ENCODE measurements around the gene LHCGR.

Gene LHCGR

GRCh38 chr2:48755473-48755872 is at the start of gene LHCGR:
LHCGR (minus strand) TSS chr2:48755724; CDS start chr2:48755671, 53 bp downstream.
- no peak for DNase-seq (ENCODE audit: low read depth in 3 of 3)

- no peak for DNase-seq (ENCODE audit: low read depth in 3 of 3)
Observed at GRCh38 chr2:48799601-48800000, 44.1 kb upstream of the LHCGR start.

DNA sequence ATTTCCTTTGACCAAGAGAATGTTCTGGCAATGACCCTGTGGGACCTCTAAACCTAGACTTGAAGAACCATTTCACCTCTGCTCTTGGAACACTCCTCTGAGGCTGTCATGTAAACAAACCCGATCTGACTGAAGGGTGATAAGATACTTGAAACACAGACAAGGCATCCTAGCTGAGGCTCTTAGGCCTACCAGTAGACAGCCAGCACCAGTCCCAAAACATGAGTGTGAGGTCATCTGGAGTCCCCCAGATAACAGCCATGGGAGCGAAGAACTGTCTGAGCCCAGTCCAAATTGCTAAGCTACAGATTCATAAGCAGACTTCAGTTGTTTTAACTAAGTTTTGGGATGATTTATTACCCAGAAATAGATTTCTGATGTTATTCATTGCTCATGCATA is 39.5 kb upstream of the LHCGR start:
- DNase-seq (ENCODE audit: low read depth in 3 of 3), result no peak

GRCh38 chr2:48793671-48794070 is 38.1 kb upstream of the LHCGR start:
- DNase-seq (ENCODE audit: low read depth in 3 of 3), result no peak

DNA sequence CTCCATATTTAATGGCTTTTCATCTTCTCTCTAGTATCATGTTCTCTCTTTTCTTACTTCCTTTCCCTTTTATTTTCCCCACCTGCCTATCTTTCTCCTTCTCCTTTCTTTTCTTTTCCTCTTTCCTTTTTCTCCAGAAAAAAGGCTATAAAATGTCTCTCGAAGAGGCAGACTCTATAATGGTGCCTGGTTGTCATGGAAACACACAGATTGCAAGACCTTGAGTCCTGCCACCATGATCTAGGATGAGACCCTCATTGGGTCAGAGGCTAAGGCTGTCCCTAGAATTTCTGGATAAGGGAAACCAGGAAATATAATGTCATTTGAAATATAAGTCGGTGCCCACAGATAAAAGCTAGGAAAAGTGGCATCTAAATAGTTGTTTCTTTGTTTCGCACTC is 36.5 kb upstream of the LHCGR start:
- no peak for DNase-seq (ENCODE audit: low read depth in 3 of 3)

GRCh38 chr2:48790407-48791170 is 35.1 kb upstream of the LHCGR start:
- no peak for DNase-seq (ENCODE audit: low read depth in 3 of 3)

DNA sequence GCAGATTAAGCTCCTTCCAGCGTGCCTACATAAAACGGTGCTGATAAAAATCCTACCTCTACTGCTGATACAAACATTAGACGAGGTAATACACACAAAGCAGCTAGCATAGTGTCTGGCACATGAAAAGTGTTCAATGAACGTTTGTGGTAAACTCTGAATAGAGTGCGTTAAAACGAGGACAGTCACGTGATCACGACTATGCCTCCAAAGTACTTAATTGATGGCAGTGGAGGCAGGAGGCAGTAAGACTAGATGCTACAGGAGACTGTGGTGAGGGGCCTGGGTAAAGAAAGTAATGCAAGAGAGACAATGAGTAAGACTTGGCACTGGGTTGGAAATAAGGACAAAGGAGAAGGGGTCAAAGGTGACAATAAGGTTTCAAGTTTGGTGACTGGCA is 32.1 kb upstream of the LHCGR start:
- DNase-seq (ENCODE audit: low read depth in 3 of 3), result no peak

DNA sequence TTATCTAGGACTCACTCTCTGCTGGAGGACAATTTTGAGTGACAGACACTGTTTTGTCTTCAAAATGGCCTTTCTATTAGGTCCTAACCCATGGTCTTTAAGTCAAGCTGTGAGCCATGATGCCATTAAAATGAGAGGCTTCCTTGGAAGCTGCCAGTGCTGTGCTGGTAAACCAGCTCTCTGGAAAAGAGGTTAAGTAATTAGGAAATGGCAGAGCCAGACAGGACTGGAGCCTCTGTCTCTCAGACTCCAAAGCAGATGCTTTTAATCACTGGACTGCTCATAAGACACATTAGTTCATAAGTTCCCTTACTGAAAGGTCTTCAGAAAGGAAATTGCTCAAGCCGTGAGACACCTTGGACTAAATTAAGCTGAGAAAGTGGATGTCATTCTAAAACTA is 25.8 kb upstream of the LHCGR start:
- DNase-seq (ENCODE audit: low read depth in 3 of 3), result no peak

DNA sequence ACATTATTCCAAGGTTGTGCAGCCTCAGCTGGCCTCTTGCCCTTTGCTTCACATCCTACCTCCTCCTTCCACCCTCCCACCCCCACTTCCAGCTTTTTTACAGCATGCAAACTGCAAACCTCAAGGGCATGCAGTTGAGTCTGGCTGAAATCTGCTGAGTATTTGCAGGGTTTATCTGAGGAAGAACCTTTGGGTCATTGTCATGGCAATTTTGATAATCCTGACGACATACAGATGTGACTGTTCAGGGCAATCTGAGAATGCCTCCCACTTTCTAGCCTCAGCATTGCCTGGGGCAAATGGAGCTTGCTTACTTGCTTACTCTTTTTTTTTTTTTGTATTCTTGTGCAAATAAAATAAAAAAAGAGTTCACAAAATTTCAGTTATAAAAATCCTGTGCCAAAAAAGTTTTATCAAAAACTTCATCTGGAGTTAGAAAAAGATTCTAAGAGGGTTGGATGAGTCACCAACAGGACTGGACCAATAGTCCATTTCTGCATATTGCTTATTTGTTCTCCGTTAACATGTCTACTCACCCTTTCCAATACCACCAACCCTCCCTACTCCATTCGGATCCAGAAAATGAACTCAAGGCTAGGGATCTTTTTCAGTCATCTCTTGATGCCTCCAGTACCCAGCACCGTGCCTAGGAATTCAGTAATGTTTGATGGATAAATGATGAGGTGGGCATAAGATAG is 23.6 kb upstream of the LHCGR start:
- no peak for DNase-seq (ENCODE audit: low read depth in 3 of 3)

GRCh38 chr2:48774251-48774650 is 18.7 kb upstream of the LHCGR start:
- DNase-seq (ENCODE audit: low read depth in 3 of 3), result no peak

GRCh38 chr2:48771241-48772014 is 15.9 kb upstream of the LHCGR start:
- DNase-seq (ENCODE audit: low read depth in 3 of 3), result no peak

- no peak for DNase-seq (ENCODE audit: low read depth in 3 of 3)
Observed at GRCh38 chr2:48770181-48770580, 14.7 kb upstream of the LHCGR start.

GRCh38 chr2:48768669-48769068 is 13.1 kb upstream of the LHCGR start:
- no peak for DNase-seq (ENCODE audit: low read depth in 3 of 3)

DNA sequence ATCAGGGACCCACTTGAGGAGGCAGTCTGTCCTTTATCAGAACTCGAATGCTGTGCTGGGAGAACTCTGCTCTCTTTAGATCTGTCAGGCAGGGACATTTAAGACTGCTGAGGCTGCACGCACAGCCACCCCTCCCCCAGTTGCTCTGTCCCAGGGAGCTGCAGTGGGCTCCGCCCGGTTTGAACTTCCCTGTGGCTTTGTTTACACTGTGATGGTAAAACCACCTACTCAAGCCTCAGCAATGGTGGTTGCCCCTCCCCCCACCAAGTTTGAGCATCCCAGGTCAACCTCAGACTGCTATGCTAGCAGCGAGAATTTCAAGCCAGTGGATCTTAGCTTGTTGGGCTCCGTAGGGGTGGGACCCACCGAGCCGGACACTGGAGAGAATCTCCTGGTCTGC is 11.8 kb upstream of the LHCGR start:
- no peak for DNase-seq (ENCODE audit: low read depth in 3 of 3)

DNA sequence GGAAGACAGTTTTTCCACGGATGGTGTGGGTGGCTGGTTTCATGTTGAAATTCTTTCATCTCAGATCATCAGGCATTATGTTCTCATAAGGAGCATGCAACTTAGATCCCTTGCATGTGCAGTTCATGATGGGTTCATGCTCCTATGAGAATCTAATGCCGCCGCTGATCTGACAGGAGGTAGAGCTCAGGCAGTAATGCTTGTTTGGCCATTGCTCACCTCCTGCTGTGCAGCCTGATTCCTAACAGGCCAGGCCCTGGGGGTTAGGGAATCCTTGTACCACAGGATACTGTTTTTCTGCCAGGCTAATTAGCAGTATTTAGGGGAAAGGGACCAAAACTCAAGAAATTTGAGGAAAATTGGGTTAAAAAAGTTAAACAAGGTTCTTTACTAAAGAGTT is 5.3 kb upstream of the LHCGR start:
- no peak for DNase-seq (ENCODE audit: low read depth in 3 of 3)

GRCh38 chr2:48759682-48760081 is 4.2 kb upstream of the LHCGR start:
- DNase-seq (ENCODE audit: low read depth in 3 of 3), result no peak

DNA sequence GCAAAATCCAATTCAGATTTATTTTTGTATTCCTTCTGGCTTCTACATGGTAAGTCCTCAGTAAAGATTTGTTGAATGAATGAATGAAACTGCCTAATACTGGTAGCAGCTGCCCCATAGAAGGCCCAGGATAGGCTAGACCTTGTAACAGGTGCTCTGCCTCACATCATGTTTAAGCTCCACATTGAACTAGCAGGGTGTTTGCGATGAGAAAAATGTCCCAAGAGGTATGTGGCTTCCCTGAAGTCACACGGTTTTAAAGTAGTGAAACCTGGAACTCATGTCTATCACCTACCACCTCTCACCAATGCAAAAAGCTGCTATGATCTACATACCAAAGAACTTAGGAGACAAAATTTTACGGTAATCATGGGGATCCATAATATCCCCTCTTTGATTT is 765 bp upstream of the LHCGR start:
- DNase-seq (ENCODE audit: low read depth in 3 of 3), result no peak

- DNase-seq (ENCODE audit: low read depth in 3 of 3), result no peak
Observed at GRCh38 chr2:48754874-48755273, 650 bp downstream of the LHCGR start.

- no peak for DNase-seq (ENCODE audit: low read depth in 3 of 3)
Observed at GRCh38 chr2:48753228-48753627, 2.3 kb downstream of the LHCGR start.

DNA sequence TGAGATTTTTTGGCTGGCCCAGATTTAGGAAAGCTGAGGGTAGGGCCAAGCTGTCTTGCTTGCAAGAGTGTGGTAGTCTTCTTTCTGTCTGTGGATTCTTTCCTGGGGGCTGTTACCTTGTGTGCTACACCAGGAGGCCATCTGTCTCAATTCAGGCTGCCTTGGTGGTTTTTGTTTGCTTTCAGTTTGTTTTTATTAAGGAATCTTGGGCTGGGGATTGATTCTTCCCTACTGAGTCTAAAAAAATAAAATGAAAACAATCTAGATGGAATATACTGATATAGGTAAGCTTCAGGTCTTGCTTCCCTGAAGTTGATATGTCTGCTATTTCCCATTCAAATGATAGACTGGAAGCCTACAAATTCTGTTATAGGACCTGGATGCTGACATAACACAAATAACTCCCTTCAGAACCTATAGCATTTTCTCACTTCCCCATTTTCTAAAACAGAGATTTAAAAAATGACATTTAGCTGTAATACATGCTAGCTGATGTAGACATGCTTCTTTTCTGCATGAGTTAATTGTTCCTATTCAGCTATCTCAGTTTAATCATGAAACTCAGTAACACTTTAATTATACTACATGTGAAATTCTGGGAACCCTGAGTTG is 5.3 kb downstream of the LHCGR start:
- no peak for DNase-seq (ENCODE audit: low read depth in 3 of 3)

DNA sequence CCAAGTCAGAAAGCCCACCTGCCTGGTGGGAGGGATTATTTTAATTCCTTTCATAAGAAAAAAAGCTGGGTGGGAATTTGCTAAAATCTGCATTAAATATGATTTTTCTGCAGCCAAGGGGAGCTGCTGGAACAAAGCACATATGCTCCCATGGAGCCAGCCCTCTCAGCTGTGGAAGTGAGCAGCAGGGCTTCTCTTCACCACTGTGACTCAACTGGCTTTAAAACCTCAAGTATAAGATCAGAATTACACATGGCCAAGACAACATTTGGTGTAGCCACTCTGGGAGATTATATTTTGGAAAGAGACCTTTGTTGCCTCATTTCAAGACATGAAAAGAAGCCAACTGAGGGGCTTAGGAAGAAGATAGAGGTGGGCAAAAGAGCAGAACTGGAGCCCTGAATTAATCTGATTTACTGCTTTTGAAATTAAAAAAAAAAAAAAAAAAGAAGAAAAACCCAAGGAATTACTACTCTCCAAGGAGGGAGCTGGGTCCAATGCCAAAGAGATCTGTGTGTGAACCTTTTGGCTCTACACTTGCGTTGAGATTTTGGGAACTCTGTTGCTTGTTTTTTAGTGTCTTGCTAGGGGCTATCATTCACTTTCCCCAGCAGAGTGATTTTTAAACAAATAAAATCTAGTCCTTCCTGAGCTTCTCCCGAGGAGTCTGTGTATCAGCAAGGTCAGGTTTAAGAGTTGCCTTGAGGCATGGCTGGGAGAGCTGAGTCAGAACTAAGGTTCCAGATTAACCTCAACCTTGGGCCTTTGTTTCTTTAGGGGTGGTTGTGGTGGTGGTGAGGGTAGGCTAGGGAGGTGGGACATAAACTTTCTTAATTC is 6.0 kb downstream of the LHCGR start:
- no peak for DNase-seq (ENCODE audit: low read depth in 3 of 3)

Data from stimulated activated CD4-positive, alpha-beta T cell treated with anti-CD3 and anti-CD28 coated beads, TNF-alpha, amount 100 ng/mL, for 24 hours (primary cell).